T-helper 17 cell (primary cell): ENCODE data around the gene MAGI2. TPM values are rescaled to one million over a fixed set of nuclear protein-coding genes. Genes with fewer than 3 reads are reported as not detected.
"Not testable (repeated sequence)": the region's sequence is repeated elsewhere in the genome, so short reads cannot be mapped to it uniquely, and the experiment has no call there.

Source experiments
- ATAC-seq: fragments of 150-1000 bp; cut with Tn5 transposase; 2 replicates; pipeline ENCODE4 v1.10.0; 2021; ENCODE audit warnings: mild to moderate bottlenecking, moderate library complexity
- DNase-seq, 3 donors: peaks; one replicate each; pipeline versions ENCODE4 v3.0.0 to v3.0.0-alpha.2; 2020 to 2021
- H3K9me3 ChIP-seq: one replicate; pipeline ENCODE4 v1.7.0; 2013; ENCODE audit warnings: low read length, mild to moderate bottlenecking; ENCODE audit not compliant: control insufficient read depth, poor library complexity, severe bottlenecking
- H3K27ac Mint-ChIP-seq: one replicate; pipeline ENCODE4 v1.8.0; 2022; ENCODE audit warnings: mild to moderate bottlenecking, moderate library complexity, mixed read lengths
- H3K27me3 Mint-ChIP-seq: one replicate; pipeline ENCODE4 v1.8.0; 2022; ENCODE audit warnings: mixed read lengths
- H3K36me3 Mint-ChIP-seq: one replicate; pipeline ENCODE4 v1.8.0; 2022; ENCODE audit warnings: low read depth, mixed read lengths
- H3K4me1 Mint-ChIP-seq: one replicate; pipeline ENCODE4 v1.8.0; 2022; ENCODE audit warnings: mild to moderate bottlenecking, mixed read lengths
- H3K4me3 Mint-ChIP-seq: one replicate; pipeline ENCODE4 v1.8.0; 2022; ENCODE audit warnings: mild to moderate bottlenecking, moderate library complexity, mixed read lengths
- total RNA-seq, 4 donors: library from RNA in 2 of 4; stranded (reverse) in 2 of 4; gene quantifications; one replicate each; pipeline ENCODE4 v1.2.3 and lab custom pipeline; 2022 to 2026

Gene MAGI2
- total RNA-seq, 2 donors from 2014 or later: 0.73 TPM; not detected in 1

DNA sequence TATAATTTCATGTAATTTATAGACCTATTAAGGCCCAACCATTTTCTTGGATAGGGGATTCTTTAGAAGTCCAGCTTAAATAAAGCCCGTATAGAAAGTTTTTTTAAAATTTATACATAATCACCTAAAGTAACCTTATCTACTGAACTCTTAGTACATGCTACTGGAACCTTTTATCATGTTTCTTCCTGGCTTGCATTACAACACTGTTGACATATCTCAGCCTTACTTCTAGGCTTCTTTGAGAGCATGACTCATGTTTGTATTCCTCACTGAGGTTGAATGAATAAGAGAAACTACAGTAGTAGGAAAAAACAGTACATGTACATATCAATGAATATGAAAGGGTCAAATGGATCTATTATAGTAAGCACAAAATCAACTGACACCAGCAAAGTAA is 8.2 kb upstream of the MAGI2 start:
- H3K9me3 ChIP-seq: no peaks in the 10 kb centered on the region
- Mint-ChIP-seq H3K4me3 (no peak overlapping the region), H3K4me1 (no peaks in the 10 kb centered on the region), H3K27ac (no peak overlapping the region), H3K36me3 (no peaks in the 10 kb centered on the region), H3K27me3 (no peaks in the 10 kb centered on the region)
- no peak for DNase-seq
- ATAC-seq: no peak

DNA sequence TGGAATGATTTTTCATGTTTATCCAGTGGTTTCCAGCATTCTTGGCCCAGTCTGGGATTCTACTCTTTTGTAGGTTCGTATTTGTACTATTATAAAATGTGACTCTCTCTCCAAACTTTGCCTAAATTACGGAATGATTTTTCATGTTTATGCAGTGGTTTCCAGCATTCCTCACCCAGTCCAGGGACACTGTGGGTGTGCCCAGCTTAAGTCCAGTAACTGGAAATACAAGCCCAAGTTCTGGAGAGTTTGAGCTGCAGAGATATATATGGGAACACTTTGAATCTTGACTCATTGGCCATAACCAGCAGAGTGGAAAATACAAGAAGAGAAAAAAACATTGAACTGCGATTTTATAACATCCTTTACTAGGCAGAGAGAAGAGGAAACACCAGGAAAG is 5.9 kb upstream of the MAGI2 start:
- no peak overlapping the region for H3K4me3 Mint-ChIP-seq
- no peak for DNase-seq
- no peaks in the 10 kb centered on the region for H3K4me1 Mint-ChIP-seq
- no peak overlapping the region for H3K27ac Mint-ChIP-seq
- no peaks in the 10 kb centered on the region for H3K9me3 ChIP-seq
- H3K36me3 Mint-ChIP-seq: no peaks in the 10 kb centered on the region
- ATAC-seq: no peak
- peaks cover 4% of the 10 kb centered on the region for H3K27me3 Mint-ChIP-seq

DNA sequence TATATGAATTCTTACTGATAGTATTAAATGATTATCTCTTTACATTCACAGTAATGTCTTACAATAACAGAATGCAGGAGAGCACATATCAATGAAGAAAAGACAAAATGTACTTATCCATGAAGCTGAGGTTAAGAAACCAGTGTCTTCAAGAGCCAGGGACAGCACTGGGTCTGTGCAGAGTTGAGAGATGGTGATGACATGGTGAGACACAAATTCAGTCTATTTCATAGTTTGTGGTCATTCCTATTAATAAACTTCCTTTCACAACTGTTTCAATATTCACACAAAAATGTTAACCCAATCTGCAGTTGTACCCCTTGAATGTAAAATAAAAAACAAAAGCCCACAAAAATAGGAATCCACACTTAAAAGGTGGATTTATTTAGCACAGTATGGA is 5.3 kb upstream of the MAGI2 start:
- no peak overlapping the region for H3K4me3 Mint-ChIP-seq
- no peak overlapping the region for H3K27ac Mint-ChIP-seq
- H3K4me1 Mint-ChIP-seq: no peaks in the 10 kb centered on the region
- DNase-seq (no peak), ATAC-seq (no peak)
- H3K9me3 ChIP-seq: no peaks in the 10 kb centered on the region
- H3K27me3 Mint-ChIP-seq: peaks cover 7% of the 10 kb centered on the region
- H3K36me3 Mint-ChIP-seq: no peaks in the 10 kb centered on the region

DNA sequence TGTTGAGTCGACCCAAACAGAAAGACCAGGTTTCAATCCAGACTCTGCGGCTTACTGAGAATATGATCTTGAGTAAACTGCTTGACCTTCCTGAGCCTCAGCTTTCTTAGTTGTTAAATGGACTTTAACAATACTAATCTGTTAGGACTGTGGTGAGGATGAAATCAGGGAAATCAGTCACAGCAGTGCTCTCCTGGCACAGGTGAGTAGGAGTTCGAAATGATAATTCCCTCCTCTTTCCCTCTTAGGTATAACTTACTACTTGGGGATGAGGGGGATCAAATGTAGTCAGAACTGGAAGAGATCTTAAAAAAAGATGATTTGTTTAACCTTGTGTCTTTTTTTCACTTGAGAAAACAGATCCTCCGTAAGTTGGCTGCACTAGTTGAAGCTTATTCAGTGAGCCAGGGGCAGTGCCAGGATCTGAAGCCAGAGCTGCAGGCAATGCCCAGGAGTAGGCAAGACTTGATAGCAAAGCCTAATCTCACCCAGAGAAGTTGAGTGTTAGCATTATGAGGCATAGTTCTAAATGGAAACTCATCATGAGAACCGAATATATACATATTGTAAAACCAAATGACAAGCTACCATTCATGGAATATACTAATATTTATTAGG is 1.8 kb upstream of the MAGI2 start:
- H3K36me3 Mint-ChIP-seq: peaks cover 2% of the 10 kb centered on the region
- H3K9me3 ChIP-seq: no peaks in the 10 kb centered on the region
- DNase-seq (no peak), ATAC-seq (no peak)
- no peak overlapping the region for H3K4me3 Mint-ChIP-seq
- H3K4me1 Mint-ChIP-seq: no peaks in the 10 kb centered on the region
- H3K27ac Mint-ChIP-seq: no peak overlapping the region
- peaks cover 27% of the 10 kb centered on the region for H3K27me3 Mint-ChIP-seq

DNA sequence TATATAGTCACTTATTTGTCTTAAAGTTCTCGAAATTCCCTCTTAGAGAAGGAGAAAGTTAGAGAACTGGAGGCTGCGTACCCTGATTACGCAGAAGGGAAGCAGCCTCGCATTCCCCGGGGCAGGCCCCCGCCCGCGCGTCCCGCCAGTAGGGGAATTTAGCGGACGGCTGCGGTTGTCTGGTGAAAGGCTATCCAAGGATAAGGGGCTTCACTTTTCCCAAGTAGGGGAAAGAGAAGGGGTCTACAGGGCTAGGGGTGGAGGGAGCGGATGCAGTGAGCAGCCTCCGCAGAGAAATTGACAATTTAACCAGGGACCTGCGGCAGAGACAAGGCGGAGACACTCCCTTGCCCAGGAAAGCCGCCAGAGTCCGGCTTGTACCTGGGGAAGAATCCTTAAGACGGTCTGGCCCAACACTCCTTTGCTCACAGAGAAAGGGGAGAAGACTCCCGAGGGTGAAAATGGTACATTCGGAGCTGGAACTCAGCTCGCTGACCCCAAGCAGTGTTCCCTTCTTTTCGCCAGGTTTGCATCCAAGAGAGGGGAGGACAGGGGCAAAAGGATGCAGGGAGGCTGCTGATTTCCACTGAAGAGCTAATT is 994 bp upstream of the MAGI2 start:
- ATAC-seq (no peak), DNase-seq (no peak)
- Mint-ChIP-seq H3K27ac (no peak overlapping the region), H3K4me3 (no peak overlapping the region), H3K27me3 (peaks cover 27% of the 10 kb centered on the region), H3K4me1 (no peaks in the 10 kb centered on the region), H3K36me3 (peaks cover 2% of the 10 kb centered on the region)
- H3K9me3 ChIP-seq: no peaks in the 10 kb centered on the region

DNA sequence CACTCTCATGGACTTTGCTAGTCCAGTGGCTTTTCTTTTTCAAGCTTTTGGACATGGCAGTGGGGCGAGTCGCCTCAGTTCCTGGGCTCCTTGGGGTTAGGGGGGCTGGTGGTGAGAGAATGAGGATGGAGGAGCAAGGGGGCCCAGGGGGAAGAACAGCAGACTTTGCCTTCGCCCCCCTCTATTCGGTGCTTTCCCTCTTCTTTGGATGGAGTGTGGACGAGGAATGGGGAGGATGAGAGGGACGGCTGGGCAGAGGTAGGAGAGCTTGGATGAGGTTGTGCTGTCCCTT is 255 bp downstream of the MAGI2 start:
- H3K9me3 ChIP-seq: no peaks in the 10 kb centered on the region
- Mint-ChIP-seq H3K27me3 (peaks cover 27% of the 10 kb centered on the region), H3K27ac (no peak overlapping the region), H3K4me1 (no peaks in the 10 kb centered on the region), H3K36me3 (peaks cover 2% of the 10 kb centered on the region), H3K4me3 (peak overlapping the region; percentile 4)
- no peak for DNase-seq
- ATAC-seq: no peak

DNA sequence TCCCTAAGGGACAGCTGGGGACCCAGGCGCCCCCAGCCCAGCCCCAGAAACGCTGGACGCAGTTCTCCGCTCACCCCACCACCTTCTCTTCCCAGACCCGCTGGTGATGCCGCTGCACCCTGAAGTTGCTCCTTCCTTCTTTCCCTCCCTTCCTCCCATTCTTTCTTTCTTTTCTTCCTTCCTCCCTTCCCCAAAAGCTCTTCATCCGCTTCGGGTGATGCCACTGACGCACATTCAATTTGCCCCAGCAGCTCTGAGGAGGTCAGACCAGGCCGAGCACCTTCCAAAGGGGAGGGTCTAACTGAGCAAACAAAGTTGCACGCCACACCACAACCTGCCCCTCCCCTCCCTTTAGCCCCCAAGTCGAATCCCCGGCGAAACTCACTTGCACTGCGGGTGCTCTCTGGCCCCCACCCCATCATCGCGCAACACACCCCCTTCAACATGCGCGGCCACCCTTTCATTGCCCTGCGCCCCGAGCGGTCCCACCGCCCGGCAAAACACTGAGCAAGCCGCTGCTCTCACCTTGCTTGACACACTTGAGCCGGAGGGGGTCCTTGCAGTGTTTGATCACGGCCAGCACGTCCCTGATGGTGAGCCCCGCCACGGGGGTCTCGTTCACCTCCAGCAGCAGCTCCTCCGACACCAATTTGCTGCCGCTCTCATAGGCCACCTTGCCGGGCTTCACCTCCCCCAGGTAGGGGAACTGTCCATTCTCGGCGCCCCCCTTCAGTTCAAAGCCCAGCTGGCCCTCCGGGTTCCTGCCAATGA is 787 bp downstream of the MAGI2 start:
- Mint-ChIP-seq H3K27me3 (peaks cover 27% of the 10 kb centered on the region), H3K4me3 (no peak overlapping the region), H3K27ac (no peak overlapping the region), H3K36me3 (peaks cover 2% of the 10 kb centered on the region), H3K4me1 (no peaks in the 10 kb centered on the region)
- ATAC-seq (no peak), DNase-seq (no peak)
- no peaks in the 10 kb centered on the region for H3K9me3 ChIP-seq

DNA sequence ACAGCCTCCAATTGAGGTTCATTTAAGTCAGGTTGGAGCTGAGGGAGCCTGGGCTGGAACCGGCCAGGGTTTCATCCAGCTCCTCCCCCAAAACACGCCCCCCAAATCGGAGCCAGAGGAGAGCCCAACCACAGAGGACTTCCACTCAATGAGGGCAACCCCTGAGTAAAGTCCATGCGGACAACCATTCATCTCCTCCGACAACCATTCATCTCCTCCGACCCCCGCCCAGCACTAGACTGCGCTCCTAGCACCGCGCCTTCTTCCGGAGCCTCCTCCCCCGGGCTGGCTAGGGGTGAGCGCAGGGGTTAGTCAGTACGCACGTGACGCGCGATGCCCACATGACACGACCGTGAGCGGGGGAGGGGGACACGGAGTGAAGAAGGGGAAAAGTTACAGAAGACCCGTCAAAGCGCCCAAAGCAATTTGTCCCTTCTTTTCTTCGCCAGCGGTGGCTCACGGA is 1.4 kb downstream of the MAGI2 start:
- Mint-ChIP-seq H3K27ac (no peak overlapping the region), H3K4me1 (no peaks in the 10 kb centered on the region), H3K36me3 (peaks cover 2% of the 10 kb centered on the region), H3K27me3 (peaks cover 27% of the 10 kb centered on the region), H3K4me3 (no peak overlapping the region)
- DNase-seq: no peak
- no peak for ATAC-seq
- H3K9me3 ChIP-seq: no peaks in the 10 kb centered on the region

DNA sequence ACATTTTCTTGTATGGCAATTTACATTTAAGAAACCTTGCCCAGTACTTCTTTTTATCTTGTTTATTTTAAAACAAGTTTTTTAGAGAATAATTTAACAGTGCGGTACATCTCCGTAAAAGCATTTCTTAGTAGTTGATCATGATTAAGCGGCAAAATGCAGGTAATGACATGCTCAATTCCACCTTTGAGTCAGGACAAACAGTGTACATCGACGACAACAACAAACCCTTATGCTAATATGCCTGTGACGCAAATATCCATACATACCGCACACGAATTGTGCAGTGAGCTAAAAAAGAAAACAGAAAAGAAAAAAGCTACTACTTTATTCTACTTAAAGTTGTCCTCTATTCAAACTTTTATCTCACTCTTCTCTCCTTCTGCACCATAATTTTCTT is 1.9 kb downstream of the MAGI2 start:
- Mint-ChIP-seq H3K36me3 (peaks cover 2% of the 10 kb centered on the region), H3K4me3 (no peak overlapping the region), H3K27ac (no peak overlapping the region), H3K27me3 (peaks cover 27% of the 10 kb centered on the region), H3K4me1 (no peaks in the 10 kb centered on the region)
- no peak for DNase-seq
- ATAC-seq: no peak
- H3K9me3 ChIP-seq: no peaks in the 10 kb centered on the region

DNA sequence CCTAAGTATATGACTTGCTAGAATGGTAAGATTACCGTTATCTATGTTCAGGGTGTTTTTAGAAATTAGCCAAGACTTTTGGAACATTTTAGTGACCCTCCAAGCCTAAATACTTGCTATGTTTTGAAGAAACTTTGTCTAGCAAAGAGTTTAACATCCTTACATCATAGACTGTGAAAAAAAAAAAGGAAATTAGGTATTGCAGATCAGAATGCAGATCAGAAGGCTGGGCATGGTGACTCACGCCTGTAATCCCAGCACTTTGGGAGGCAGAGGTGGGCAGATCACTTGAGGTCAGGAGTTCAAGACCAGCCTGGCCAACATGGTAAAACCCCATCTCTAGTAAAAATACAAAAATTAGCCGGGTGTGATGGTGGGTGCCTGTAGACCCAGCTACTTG is 10.7 kb downstream of the MAGI2 start:
- not testable (repeated sequence) for H3K36me3 Mint-ChIP-seq, H3K4me1 Mint-ChIP-seq, H3K27me3 Mint-ChIP-seq, H3K9me3 ChIP-seq, DNase-seq, H3K4me3 Mint-ChIP-seq, ATAC-seq, H3K27ac Mint-ChIP-seq

DNA sequence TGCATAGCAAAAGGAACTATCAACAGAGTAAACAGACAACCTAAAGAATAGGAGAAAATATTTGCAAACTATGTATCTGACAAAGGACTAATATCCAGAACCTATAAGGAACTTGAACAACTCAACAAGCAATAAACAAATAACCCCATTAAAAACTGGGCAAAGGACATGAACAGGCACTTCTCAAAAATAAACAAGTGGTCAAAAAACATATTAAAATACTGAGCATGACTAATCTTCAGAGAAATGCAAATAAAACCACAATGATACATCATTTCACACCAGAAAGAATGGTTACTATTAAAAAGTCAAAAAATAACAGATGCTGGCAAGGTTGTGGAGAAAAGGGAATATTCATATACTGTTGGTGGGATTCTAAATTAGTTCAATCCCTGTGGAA is 17.1 kb downstream of the MAGI2 start:
- H3K36me3 Mint-ChIP-seq: no peaks in the 10 kb centered on the region
- H3K4me3 Mint-ChIP-seq: no peak overlapping the region
- H3K9me3 ChIP-seq: no peaks in the 10 kb centered on the region
- no peaks in the 10 kb centered on the region for H3K27me3 Mint-ChIP-seq
- ATAC-seq: no peak
- no peak for DNase-seq
- no peaks in the 10 kb centered on the region for H3K4me1 Mint-ChIP-seq
- H3K27ac Mint-ChIP-seq: no peak overlapping the region

DNA sequence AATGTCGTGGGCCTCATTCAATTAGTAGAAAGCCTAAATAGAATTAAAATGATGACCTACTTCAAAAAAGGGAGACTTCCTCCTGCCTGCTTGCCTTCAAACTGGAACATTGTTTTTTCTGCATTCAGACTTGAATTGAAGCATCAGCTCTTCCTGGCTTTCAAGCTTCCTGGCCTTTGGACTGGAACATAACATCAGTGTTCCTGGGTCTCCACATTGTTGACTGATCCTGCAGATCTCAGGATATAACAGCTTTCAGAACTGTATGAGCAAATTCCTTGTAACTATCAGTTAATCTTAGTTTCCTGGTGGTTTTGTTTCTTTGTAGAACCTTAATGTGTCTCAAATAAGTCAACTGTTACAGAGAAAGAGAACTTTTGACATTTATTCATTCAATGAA is 18.6 kb downstream of the MAGI2 start:
- DNase-seq: no peak
- ATAC-seq: no peak
- Mint-ChIP-seq H3K27me3 (no peaks in the 10 kb centered on the region), H3K4me1 (no peaks in the 10 kb centered on the region), H3K36me3 (no peaks in the 10 kb centered on the region), H3K4me3 (no peak overlapping the region), H3K27ac (no peak overlapping the region)
- H3K9me3 ChIP-seq: no peaks in the 10 kb centered on the region

DNA sequence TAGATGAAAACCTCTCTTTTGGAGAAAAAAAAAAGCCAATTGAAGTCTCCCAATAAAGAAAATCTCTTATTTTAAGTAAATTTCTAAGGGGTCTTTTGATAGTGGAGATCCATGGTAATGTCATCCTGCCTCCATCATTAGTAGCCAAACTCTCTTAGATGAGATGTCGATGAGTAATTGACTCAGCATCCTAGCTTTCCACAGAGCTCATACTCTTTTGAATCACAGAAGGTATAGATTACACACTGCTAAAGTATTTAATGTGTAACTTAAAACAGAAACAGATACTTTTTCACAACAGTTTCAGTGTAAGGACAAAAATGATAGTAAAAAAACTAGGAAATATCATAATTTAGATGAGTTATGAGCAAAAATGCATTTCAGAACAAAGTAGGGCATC is 19.4 kb downstream of the MAGI2 start:
- no peaks in the 10 kb centered on the region for H3K4me1 Mint-ChIP-seq
- no peak overlapping the region for H3K4me3 Mint-ChIP-seq
- no peak for DNase-seq
- H3K36me3 Mint-ChIP-seq: no peaks in the 10 kb centered on the region
- no peak overlapping the region for H3K27ac Mint-ChIP-seq
- H3K27me3 Mint-ChIP-seq: no peaks in the 10 kb centered on the region
- ATAC-seq: no peak
- no peaks in the 10 kb centered on the region for H3K9me3 ChIP-seq

DNA sequence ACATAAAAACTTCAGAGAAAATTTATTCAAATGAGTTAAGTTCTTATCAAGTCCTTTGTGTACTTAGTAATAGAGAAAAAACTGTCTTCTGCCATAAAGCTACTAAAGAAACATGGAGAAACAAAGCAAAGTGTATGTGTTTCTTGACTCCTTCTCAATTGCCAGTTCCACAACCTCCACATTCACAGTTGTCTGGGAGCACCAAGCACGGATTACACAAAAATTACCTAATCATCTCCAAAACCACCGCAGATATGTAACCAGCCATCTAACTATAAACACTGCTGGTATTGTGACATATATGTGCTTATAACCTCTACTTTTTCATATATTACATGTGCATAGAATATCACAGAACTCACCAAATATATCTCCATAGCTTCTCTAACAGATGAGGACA is 23.1 kb downstream of the MAGI2 start:
- DNase-seq (no peak), ATAC-seq (no peak)
- no peak overlapping the region for H3K4me3 Mint-ChIP-seq
- H3K27me3 Mint-ChIP-seq: no peaks in the 10 kb centered on the region
- no peak overlapping the region for H3K27ac Mint-ChIP-seq
- no peaks in the 10 kb centered on the region for H3K36me3 Mint-ChIP-seq
- H3K4me1 Mint-ChIP-seq: no peaks in the 10 kb centered on the region
- no peaks in the 10 kb centered on the region for H3K9me3 ChIP-seq
